Left ventricle myocardium inferior (tissue), 1 donor: Measurements from ENCODE around the gene DPF3. TPM values are rescaled to one million over a fixed set of nuclear protein-coding genes. Genes with fewer than 3 reads are reported as not detected.

Experiments used
- DNase-seq: peaks from one replicate; pipeline ENCODE4 v3.0.0-alpha.2; 2020
- H3K27ac ChIP-seq: fragments of 200-600 bp; replicated peaks from 2 replicates; pipeline ENCODE4 v1.8.0; 2021
- H3K27me3 ChIP-seq: fragments of 200-600 bp; 2 replicates; pipeline ENCODE4 v1.8.0; 2021; ENCODE audit warnings: low read depth
- H3K36me3 ChIP-seq: fragments of 200-600 bp; 2 replicates; pipeline ENCODE4 v1.8.0; 2021
- H3K4me1 ChIP-seq: fragments of 200-600 bp; 2 replicates; pipeline ENCODE4 v1.8.0; 2021
- H3K4me3 ChIP-seq: fragments of 200-600 bp; 2 replicates; pipeline ENCODE4 v1.8.0; 2021; ENCODE audit warnings: mild to moderate bottlenecking, moderate library complexity
- H3K9me3 ChIP-seq: fragments of 200-600 bp; replicated peaks from 2 replicates; pipeline ENCODE4 v1.8.0; 2021
- intact Hi-C: fragments of 100-400 bp; cut with micrococcal nuclease; formaldehyde crosslinking; loops from one replicate; pipeline ENCODE4 v1.11.0; 2022
- total RNA-seq: library from RNA; stranded (reverse); fragmentation: NEBNext Ultra II Directional; extraction: Animal tissue kit (Norgen Biotek cat#: 25700); gene quantifications from one replicate; pipeline ENCODE4 v1.2.1, GENCODE V29; 2021
- TF ChIP-seq, protein P1 (sequence below): fragments of 200-600 bp; IDR thresholded peaks from 2 replicates; pipeline ENCODE4 v1.8.0; 2021; ENCODE audit warnings: antibody characterized with exemption, mild to moderate bottlenecking, borderline replicate concordance
- donor health status: DM: no; HTN: yes; CAD: no; lungs with severe emphysema.

Gene DPF3
- total RNA-seq, 1 donor from 2014 or later = 37.7 TPM

- H3K36me3 ChIP-seq = no peaks in the 10 kb centered on the region
- no peak overlapping the region for H3K4me3 ChIP-seq
- no peak overlapping the region for H3K27ac ChIP-seq
- peaks cover 42% of the 10 kb centered on the region for H3K4me1 ChIP-seq
- peaks cover 3% of the 10 kb centered on the region for H3K9me3 ChIP-seq
- TF ChIP-seq, protein P1, sequence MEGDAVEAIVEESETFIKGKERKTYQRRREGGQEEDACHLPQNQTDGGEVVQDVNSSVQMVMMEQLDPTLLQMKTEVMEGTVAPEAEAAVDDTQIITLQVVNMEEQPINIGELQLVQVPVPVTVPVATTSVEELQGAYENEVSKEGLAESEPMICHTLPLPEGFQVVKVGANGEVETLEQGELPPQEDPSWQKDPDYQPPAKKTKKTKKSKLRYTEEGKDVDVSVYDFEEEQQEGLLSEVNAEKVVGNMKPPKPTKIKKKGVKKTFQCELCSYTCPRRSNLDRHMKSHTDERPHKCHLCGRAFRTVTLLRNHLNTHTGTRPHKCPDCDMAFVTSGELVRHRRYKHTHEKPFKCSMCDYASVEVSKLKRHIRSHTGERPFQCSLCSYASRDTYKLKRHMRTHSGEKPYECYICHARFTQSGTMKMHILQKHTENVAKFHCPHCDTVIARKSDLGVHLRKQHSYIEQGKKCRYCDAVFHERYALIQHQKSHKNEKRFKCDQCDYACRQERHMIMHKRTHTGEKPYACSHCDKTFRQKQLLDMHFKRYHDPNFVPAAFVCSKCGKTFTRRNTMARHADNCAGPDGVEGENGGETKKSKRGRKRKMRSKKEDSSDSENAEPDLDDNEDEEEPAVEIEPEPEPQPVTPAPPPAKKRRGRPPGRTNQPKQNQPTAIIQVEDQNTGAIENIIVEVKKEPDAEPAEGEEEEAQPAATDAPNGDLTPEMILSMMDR = no peak
- no peaks in the 10 kb centered on the region for H3K27me3 ChIP-seq
- no peak for DNase-seq
- intact Hi-C loops = no loop called here
These were observed 246.9 kb downstream of the DPF3 start for GRCh38 chr14:72646861-72647528.

DNA sequence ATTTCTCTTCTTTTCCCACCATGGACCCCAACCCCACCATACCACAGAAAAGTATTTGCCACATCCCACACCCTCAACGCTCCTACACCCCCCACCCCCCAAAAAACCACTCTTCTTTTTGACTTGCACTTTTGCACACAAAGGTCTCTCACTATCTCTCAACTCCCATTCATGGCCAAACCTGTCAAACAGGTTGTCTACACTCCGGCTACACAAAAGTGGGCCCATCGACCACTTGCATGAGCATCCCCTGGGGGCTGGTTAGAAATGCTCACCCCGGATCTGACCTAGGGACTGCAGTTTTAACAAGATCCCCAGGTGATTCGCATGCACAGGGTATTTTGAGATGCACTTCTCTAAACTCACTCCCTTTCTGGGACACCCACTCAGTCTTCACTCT, 248.2 kb downstream of the DPF3 start:
- Histone ChIP-seq H3K4me3 (no peak overlapping the region), H3K4me1 (peaks cover 29% of the 10 kb centered on the region), H3K27me3 (no peaks in the 10 kb centered on the region), H3K9me3 (peaks cover 4% of the 10 kb centered on the region), H3K27ac (no peak overlapping the region), H3K36me3 (no peaks in the 10 kb centered on the region)
- intact Hi-C loops = no loop called here
- TF ChIP-seq, protein P1 = no peak
- DNase-seq = no peak

DNA sequence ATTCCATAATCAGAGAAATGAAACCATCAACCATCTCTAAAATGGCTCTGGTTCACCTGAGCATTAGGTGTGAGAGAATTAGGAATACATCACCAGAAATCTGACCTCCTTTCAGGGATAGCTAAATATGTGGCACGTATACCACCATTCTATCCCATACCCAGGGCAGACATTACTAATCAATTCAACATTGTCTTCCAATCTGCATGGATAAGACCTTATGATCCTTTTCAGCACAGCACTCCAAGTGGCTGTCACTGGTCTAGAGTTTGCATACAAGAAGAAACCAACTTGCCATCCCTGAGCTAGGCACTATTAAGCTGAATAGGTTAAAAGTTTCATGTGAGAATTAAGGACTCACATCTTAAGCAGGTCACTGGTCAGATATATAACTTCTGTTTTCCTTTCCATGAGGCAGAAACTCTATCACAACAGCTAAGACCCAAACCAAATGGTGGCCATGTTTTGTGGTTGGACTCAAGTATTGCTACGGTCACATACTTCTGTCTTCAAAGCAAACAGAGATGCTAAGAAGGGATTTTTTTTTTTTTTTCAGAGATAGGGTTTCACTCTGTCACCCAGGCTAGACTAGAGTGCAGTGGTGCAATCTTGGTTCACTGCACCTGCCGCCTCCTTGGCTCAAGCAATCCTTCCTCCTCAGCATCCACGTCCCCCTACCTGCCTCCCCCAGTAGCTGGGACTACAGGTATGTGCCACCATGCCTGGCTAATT, 249.0 kb downstream of the DPF3 start:
- intact Hi-C loops = no loop called here
- Histone ChIP-seq H3K4me1 (peaks cover 23% of the 10 kb centered on the region), H3K27ac (no peak overlapping the region), H3K9me3 (peaks cover 4% of the 10 kb centered on the region), H3K4me3 (no peak overlapping the region), H3K27me3 (no peaks in the 10 kb centered on the region), H3K36me3 (no peaks in the 10 kb centered on the region)
- TF ChIP-seq, protein P1 = no peak
- no peak for DNase-seq

GRCh38 chr14:72644038-72644437, 249.9 kb downstream of the DPF3 start:
- Histone ChIP-seq H3K9me3 (peaks cover 12% of the 10 kb centered on the region), H3K4me3 (no peak overlapping the region), H3K27me3 (no peaks in the 10 kb centered on the region), H3K36me3 (no peaks in the 10 kb centered on the region), H3K27ac (no peak overlapping the region), H3K4me1 (peaks cover 23% of the 10 kb centered on the region)
- TF ChIP-seq, protein P1 = no peak
- no peak for DNase-seq
- intact Hi-C loops = no loop called here

GRCh38 chr14:72643317-72643801, 250.5 kb downstream of the DPF3 start:
- TF ChIP-seq, protein P1 = no peak
- Histone ChIP-seq H3K27ac (no peak overlapping the region), H3K9me3 (peaks cover 15% of the 10 kb centered on the region), H3K27me3 (no peaks in the 10 kb centered on the region), H3K36me3 (no peaks in the 10 kb centered on the region), H3K4me3 (no peak overlapping the region), H3K4me1 (peaks cover 23% of the 10 kb centered on the region)
- peak; percentile 29 for DNase-seq
- intact Hi-C loops = no loop called here
